ENCODE data around the gene PCDH9. TPM values are rescaled to one million over a fixed set of nuclear protein-coding genes. Genes with fewer than 3 reads are reported as not detected.

PCDH9 gene
- total and polyA plus RNA-seq, 2 of the 4 experiments (the other 2 are of a cell fraction) = 2.2 to 10.2 TPM

GRCh38 chr13:66778461-66778860 lies 451.7 kb downstream of the PCDH9 start:
- in situ Hi-C loops (cut with MboI; ENCODE audit: low sequenced_read_pairs) = no loop called here
- Histone ChIP-seq H4K20me1 (ENCODE audit: insufficient read depth, low read length) (no peaks in the 10 kb centered on the region), H3K79me1 (ENCODE audit: low read depth in 1 of 2, low read length in 2 of 2) (no peaks in the 10 kb centered on the region), H3K4me1 (ENCODE audit: control insufficient read depth, insufficient read depth, low read length) (no peaks in the 10 kb centered on the region), H3K23ac (ENCODE audit: low read depth, low read length) (no peak overlapping the region), H4K8ac (ENCODE audit: low read depth in 2 of 2, low read length in 2 of 2) (no peak overlapping the region), H2AK5ac (ENCODE audit: low read depth, low read length) (no peak overlapping the region), H3K27me3 (ENCODE audit: control insufficient read depth, insufficient read depth, low read length) (no peaks in the 10 kb centered on the region), H3K18ac (ENCODE audit: low read depth, low read length) (no peak overlapping the region), H4K91ac (ENCODE audit: insufficient read depth, low read depth, low read length) (no peak overlapping the region), H3K56ac (ENCODE audit: extremely low read depth, insufficient read depth, low read length) (no peak overlapping the region), H2BK120ac (ENCODE audit: low read depth, low read length) (no peak overlapping the region), H2AK9ac (replicated peaks; ENCODE audit: low read depth, low read length, poor library complexity) (no peak overlapping the region), H3K4me3 (ENCODE audit: insufficient read depth, low read depth, low read length) (no peak overlapping the region), H3K36me3 (ENCODE audit: control insufficient read depth, insufficient read depth, low read length) (no peaks in the 10 kb centered on the region), H3K9ac (ENCODE audit: low read depth, low read length) (no peak overlapping the region), H3K4me2 (ENCODE audit: low read depth, low read length) (no peak overlapping the region), H2BK15ac (ENCODE audit: low read depth, low read length) (no peak overlapping the region), H3K9me1 (ENCODE audit: insufficient read depth, low read length) (no peaks in the 10 kb centered on the region; the same call in 1 of the 2 replicates), H2AFZ (replicated peaks; ENCODE audit: low read length, poor library complexity) (no peak overlapping the region), H3K9me3 (ENCODE audit: control insufficient read depth, insufficient read depth, low read length) (no peaks in the 10 kb centered on the region), H2BK20ac (ENCODE audit: low read depth, low read length) (no peak overlapping the region), H3K14ac (replicated peaks; ENCODE audit: low read depth, low read length) (no peak overlapping the region), H3K27ac (ENCODE audit: insufficient read depth, low read length) (no peak overlapping the region), H3K4ac (ENCODE audit: low read depth, low read length) (no peak overlapping the region), H2BK5ac (ENCODE audit: low read depth, low read length, poor library complexity, severe bottlenecking) (no peak overlapping the region), H4K5ac (ENCODE audit: low read depth, low read length) (no peak overlapping the region)
- WGBS, 2 experiments (ENCODE audit: extremely low coverage in 2 of 2, insufficient read length in 1 of 2) = no CpG with 5 or more reads among the region's 1 CpG
- DNase-seq (no peak), ATAC-seq (ENCODE audit: low read depth) (no peak)
- CTCF ChIA-PET = no interaction called here
- no TSS peak for BruUV-seq (replicated peaks)
- POLR2A ChIA-PET (ENCODE audit: unreplicated experiment) = no interaction called here
- dilution Hi-C loops (cut with HindIII; ENCODE audit: low sequenced_read_pairs, unreplicated experiment) = no loop called here
- TF ChIP-seq CEBPB (IDR thresholded peaks at IDR 0.05; ENCODE audit: low read depth, low read length) (peak; percentile 24; the same call in 1 of the 2 replicates), MXI1 (IDR thresholded peaks at IDR 0.05; ENCODE audit: borderline replicate concordance, low read depth, low read length) (no peak), CTCF (conservative IDR thresholded peaks at IDR 0.05; ENCODE audit: low read depth, low read length) (no peak), NFE2L2 (IDR thresholded peaks at IDR 0.05; ENCODE audit: low read depth, low read length) (no peak), POLR2A (IDR thresholded peaks at IDR 0.05; ENCODE audit: low read depth, low read length) (no peak), BHLHE40 (IDR thresholded peaks at IDR 0.05; ENCODE audit: low read depth, low read length) (no peak)
- intact Hi-C loops (cut with micrococcal nuclease) = no loop called here

All from IMR-90 (cell line).